Measurements from ENCODE around the gene NOXA1.
"Not testable (repeated sequence)": the region's sequence is repeated elsewhere in the genome, so short reads cannot be mapped to it uniquely, and the experiment has no call there.

NOXA1 gene

GRCh38 chr9:137437691-137438590, 14.7 kb downstream of the NOXA1 start:
- in situ Hi-C loops (cut with MboI; ENCODE audit: low sequenced_read_pairs) = no loop called here

GRCh38 chr9:137438591-137439157, 15.5 kb downstream of the NOXA1 start:
- in situ Hi-C loops (cut with MboI; ENCODE audit: low sequenced_read_pairs) = no loop called here

- in situ Hi-C loops (cut with MboI; ENCODE audit: low sequenced_read_pairs) = no loop called here
Observed at GRCh38 chr9:137439158-137439714, 16.0 kb downstream of the NOXA1 start.

- in situ Hi-C loops (cut with MboI; ENCODE audit: low sequenced_read_pairs) = no loop called here
Observed at GRCh38 chr9:137441289-137441934, 18.2 kb downstream of the NOXA1 start, which contains the start of gene ENTPD8. Gene ENTPD8 (minus strand): TSS chr9:137441357. CDS start chr9:137438285, 3,072 bp downstream.

GRCh38 chr9:137441935-137442321, 18.7 kb downstream of the NOXA1 start:
- in situ Hi-C loops (cut with MboI; ENCODE audit: low sequenced_read_pairs) = no loop called here

GRCh38 chr9:137444106-137444790, 21.1 kb downstream of the NOXA1 start:
- in situ Hi-C loops (cut with MboI; ENCODE audit: low sequenced_read_pairs) = no loop called here

GRCh38 chr9:137445275-137445807, 22.1 kb downstream of the NOXA1 start:
- in situ Hi-C loops (cut with MboI; ENCODE audit: low sequenced_read_pairs) = no loop called here

GRCh38 chr9:137445930-137446431, 22.8 kb downstream of the NOXA1 start:
- in situ Hi-C loops (cut with MboI; ENCODE audit: low sequenced_read_pairs) = no loop called here

- in situ Hi-C loops (cut with MboI; ENCODE audit: low sequenced_read_pairs) = no loop called here
Observed at GRCh38 chr9:137446851-137447471, 23.8 kb downstream of the NOXA1 start.

GRCh38 chr9:137447722-137448601, 24.8 kb downstream of the NOXA1 start:
- in situ Hi-C loops (cut with MboI; ENCODE audit: low sequenced_read_pairs) = no loop called here

- in situ Hi-C loops (cut with MboI; ENCODE audit: low sequenced_read_pairs) = no loop called here
Observed at GRCh38 chr9:137448602-137448962, 25.4 kb downstream of the NOXA1 start.

- in situ Hi-C loops (cut with MboI; ENCODE audit: low sequenced_read_pairs) = no loop called here
Observed at GRCh38 chr9:137449081-137449844, 26.1 kb downstream of the NOXA1 start.

- in situ Hi-C loops (cut with MboI; ENCODE audit: low sequenced_read_pairs) = no loop called here
Observed at GRCh38 chr9:137449931-137450538, 26.8 kb downstream of the NOXA1 start.

GRCh38 chr9:137450539-137451222, 27.5 kb downstream of the NOXA1 start:
- in situ Hi-C loops (cut with MboI; ENCODE audit: low sequenced_read_pairs) = not testable (repeated sequence)

- in situ Hi-C loops (cut with MboI; ENCODE audit: low sequenced_read_pairs) = not testable (repeated sequence)
Observed at GRCh38 chr9:137451264-137452005, 28.2 kb downstream of the NOXA1 start.

GRCh38 chr9:137452006-137452760, 29.0 kb downstream of the NOXA1 start:
- in situ Hi-C loops (cut with MboI; ENCODE audit: low sequenced_read_pairs) = no loop called here

All from HL-60/S4 (cell line).